ENCODE data around the gene ZNF177.

Gene ZNF177

DNA sequence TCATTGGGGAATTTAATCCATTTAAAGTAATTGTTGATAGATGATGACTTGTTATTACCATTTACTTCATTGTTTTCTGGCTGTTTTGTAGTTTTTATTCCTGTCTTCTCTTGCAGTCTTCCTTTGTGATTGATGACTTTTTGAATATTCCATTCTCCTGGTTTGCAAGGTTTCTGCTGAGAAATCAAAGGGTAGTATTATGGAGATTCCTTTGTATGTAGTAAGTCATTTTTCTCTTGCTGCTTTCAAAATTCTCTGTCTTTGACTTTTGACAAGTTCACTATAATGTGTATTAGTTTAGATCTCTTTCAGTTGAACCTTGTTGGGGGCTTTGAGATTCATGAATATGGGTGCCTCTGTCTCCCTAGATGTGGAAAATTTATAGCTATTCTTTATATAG, 32.8 kb upstream of the ZNF177 start:
- no peak for DNase-seq (ENCODE audit: low read depth in 2 of 2)
- no peak overlapping the region for H3K4me3 ChIP-seq (replicated peaks in 1 of 2; ENCODE audit: low read depth in 2 of 2, low read length in 2 of 2)
- TF ChIP-seq, protein P1, sequence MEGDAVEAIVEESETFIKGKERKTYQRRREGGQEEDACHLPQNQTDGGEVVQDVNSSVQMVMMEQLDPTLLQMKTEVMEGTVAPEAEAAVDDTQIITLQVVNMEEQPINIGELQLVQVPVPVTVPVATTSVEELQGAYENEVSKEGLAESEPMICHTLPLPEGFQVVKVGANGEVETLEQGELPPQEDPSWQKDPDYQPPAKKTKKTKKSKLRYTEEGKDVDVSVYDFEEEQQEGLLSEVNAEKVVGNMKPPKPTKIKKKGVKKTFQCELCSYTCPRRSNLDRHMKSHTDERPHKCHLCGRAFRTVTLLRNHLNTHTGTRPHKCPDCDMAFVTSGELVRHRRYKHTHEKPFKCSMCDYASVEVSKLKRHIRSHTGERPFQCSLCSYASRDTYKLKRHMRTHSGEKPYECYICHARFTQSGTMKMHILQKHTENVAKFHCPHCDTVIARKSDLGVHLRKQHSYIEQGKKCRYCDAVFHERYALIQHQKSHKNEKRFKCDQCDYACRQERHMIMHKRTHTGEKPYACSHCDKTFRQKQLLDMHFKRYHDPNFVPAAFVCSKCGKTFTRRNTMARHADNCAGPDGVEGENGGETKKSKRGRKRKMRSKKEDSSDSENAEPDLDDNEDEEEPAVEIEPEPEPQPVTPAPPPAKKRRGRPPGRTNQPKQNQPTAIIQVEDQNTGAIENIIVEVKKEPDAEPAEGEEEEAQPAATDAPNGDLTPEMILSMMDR (IDR thresholded peaks at IDR 0.05; ENCODE audit: low read depth, low read length): no peak

DNA sequence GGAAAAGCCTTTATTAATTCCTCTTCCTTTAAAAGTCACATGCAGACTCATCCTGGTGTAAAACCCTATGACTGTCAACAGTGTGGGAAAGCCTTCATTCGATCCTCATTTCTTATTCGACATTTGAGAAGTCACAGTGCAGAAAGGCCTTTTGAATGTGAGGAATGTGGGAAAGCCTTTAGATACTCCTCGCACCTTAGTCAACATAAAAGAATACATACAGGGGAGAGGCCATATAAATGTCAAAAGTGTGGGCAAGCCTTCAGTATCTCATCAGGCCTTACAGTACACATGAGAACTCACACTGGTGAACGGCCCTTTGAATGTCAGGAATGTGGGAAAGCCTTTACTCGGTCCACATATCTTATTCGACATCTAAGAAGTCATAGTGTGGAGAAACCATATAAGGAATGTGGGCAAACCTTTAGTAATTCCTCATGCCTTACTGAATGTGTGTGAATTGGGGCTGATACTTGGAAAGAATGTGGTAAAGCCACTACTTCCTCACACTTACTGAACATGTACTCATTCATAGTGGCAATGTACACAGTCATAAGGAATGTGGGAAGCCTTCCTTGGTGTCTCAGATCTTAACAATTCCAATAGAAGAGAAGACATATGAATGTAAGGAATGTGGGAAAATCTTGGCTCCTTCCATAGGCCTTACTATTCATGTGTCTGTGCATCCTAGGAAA, 20.1 kb upstream of the ZNF177 start:
- no peak for DNase-seq (ENCODE audit: low read depth in 2 of 2)
- TF ChIP-seq, protein P1 (IDR thresholded peaks at IDR 0.05; ENCODE audit: low read depth, low read length): no peak
- H3K4me3 ChIP-seq (replicated peaks in 1 of 2; ENCODE audit: low read depth in 2 of 2, low read length in 2 of 2): no peak overlapping the region

DNA sequence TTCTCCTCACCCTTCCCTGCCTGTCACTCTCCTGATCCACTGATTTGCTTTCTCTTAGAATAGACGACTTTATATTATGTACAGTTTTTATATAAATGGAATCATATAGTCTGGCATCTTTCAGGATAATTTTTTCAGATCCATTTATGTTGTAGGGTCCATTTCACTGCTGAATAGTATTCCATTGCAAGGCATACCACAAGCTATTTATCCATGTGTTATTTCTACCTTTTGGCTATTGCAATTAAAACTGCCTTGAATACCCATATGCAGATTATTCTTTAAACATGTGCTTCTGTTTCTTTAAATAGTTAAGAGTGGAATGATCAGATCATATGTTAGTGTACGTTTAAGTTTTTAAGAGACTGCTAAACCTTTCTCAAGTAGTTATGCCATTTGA, 17.8 kb upstream of the ZNF177 start:
- H3K4me3 ChIP-seq (replicated peaks in 1 of 2; ENCODE audit: low read depth in 2 of 2, low read length in 2 of 2): no peak overlapping the region
- no peak for DNase-seq (ENCODE audit: low read depth in 2 of 2)
- TF ChIP-seq, protein P1 (IDR thresholded peaks at IDR 0.05; ENCODE audit: low read depth, low read length): no peak

DNA sequence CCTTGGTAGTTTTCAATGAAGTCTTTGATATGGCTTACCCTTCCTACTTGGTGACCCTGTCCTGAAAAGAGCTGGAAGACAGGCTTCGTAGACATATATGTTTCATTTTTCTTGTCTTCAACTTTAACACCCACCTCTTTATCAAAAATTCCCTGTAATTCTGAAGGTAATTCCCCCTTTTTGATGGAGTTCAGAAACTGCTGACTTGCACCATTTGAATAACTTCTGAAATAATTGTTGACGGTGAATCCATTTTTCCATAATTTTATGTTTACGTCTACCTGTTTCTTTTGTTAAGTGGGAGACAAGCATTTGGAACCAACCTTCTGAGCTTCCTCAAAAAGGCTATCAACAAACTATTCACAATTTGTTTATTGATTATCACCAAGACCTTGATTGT, 14.6 kb upstream of the ZNF177 start:
- TF ChIP-seq, protein P1 (IDR thresholded peaks at IDR 0.05; ENCODE audit: low read depth, low read length): no peak
- DNase-seq (ENCODE audit: low read depth in 2 of 2): no peak
- H3K4me3 ChIP-seq (replicated peaks in 1 of 2; ENCODE audit: low read depth in 2 of 2, low read length in 2 of 2): no peak overlapping the region

DNA sequence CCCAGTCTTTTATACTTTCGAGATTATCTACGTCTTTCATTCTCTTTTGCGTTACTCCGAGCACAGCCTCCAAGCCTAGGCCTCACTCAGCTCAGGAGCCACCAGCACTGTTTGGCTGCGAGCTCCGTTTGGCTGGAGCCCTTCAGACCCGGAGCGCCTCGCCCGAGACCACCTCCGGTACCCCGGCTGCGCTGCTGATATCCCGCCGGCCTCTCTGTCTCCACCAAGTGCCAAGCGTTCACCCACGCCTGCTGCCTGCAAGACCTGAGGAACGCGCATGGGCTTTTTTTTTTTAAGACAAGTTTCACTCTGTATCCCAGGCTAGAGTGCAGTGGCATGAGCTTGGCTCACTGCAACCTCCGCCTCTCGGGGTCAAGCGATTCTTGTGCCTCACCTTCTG, 14.1 kb upstream of the ZNF177 start:
- TF ChIP-seq, protein P1 (IDR thresholded peaks at IDR 0.05; ENCODE audit: low read depth, low read length): no peak
- H3K4me3 ChIP-seq (replicated peaks in 1 of 2; ENCODE audit: low read depth in 2 of 2, low read length in 2 of 2): no peak overlapping the region
- DNase-seq (ENCODE audit: low read depth in 2 of 2): no peak

DNA sequence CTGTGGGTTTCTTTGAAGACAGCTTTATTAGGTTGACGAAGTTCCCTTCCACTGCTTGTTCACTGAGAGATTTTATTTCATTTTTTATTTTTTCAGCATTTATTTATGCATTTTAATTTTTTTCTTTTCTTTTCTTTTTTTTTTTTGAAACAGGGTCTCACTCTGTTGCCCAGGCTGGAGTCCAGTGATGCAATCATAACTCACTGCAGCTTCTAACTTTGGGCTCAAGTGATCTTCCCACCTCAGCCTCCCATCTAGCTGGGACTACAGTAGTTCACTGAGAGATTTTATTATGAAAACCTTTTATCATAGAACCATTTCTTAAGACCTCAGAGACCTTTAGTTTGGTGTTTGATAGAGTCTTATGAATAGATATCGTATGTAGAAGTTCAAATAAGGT, 10.3 kb upstream of the ZNF177 start:
- no peak overlapping the region for H3K4me3 ChIP-seq (replicated peaks in 1 of 2; ENCODE audit: low read depth in 2 of 2, low read length in 2 of 2)
- TF ChIP-seq, protein P1 (IDR thresholded peaks at IDR 0.05; ENCODE audit: low read depth, low read length): no peak

DNA sequence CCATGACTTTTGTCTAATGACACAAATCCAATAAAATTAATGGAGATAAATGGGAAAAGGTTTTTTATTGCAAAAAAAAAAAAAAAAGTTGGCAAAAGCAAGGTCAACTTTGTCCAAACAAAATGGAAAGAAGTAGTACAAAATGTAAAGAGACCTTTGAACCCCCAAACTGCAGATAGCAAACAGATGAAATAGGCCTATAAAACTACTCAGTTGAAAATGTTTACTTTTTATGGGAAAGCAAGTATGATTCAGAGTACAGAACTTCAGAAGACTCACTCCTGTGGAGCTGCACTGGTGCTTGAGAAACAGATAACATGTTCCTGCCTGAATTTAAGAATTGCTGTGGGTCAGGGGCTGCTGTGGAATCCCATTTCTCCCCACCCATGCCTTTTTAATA, 9.8 kb upstream of the ZNF177 start:
- TF ChIP-seq, protein P1 (IDR thresholded peaks at IDR 0.05; ENCODE audit: low read depth, low read length): no peak
- no peak for DNase-seq (ENCODE audit: low read depth in 2 of 2)
- H3K4me3 ChIP-seq (replicated peaks in 1 of 2; ENCODE audit: low read depth in 2 of 2, low read length in 2 of 2): no peak overlapping the region

More for the DNA sequence above, 10.3 kb upstream of the ZNF177 start:
- DNase-seq (ENCODE audit: low read depth in 2 of 2): no peak
